Sigmoid colon (tissue), 7 donors: ENCODE data around the gene HLF. TPM values are rescaled to one million over a fixed set of nuclear protein-coding genes. Genes with fewer than 3 reads are reported as not detected.

Experiments
- DNase-seq: peaks from one replicate; pipeline ENCODE4 v3.0.0-alpha.2; 2019
- H3K27ac ChIP-seq, 4 donors: fragments of 200-600 bp; sonication (generic); one replicate each; pipeline ENCODE4 v1.5.1; 2016 to 2019; ENCODE audit warnings: mild to moderate bottlenecking in 1 of 4
- H3K27me3 ChIP-seq, 3 donors: fragments of 200-600 bp; sonication (generic); one replicate each; pipeline ENCODE4 v1.5.1; 2019; ENCODE audit warnings: mild to moderate bottlenecking in 1 of 3
- H3K36me3 ChIP-seq, 4 donors: fragments of 200-600 bp; sonication (generic); one replicate each; pipeline ENCODE4 v1.5.1; 2016 to 2019
- H3K4me1 ChIP-seq, 4 donors: fragments of 200-600 bp; sonication (generic); one replicate each; pipeline ENCODE4 v1.5.1; 2017 to 2019
- H3K4me3 ChIP-seq, 4 donors: fragments of 200-600 bp; sonication (generic); one replicate each; pipeline ENCODE4 v1.5.1; 2017 to 2019; ENCODE audit warnings: mild to moderate bottlenecking in 2 of 4, moderate library complexity in 1 of 4
- H3K9me3 ChIP-seq, 4 donors: fragments of 200-600 bp in 3 of 4; sonication (generic) in 3 of 4; one replicate each; pipeline versions ENCODE4 v1.5.1 to v1.6.1; 2013 to 2019
- EP300 ChIP-seq, 4 donors: sonication (generic); formaldehyde crosslinking; IDR thresholded peaks; one replicate each; pipeline ENCODE4 v1.6.1; 2017; ENCODE audit warnings: antibody characterized with exemption in 4 of 4
- POLR2A ChIP-seq, 2 donors: fragments of 450-650 bp; IDR thresholded peaks; one replicate each; pipeline ENCODE4 v1.6.1; 2016; ENCODE audit warnings: antibody characterized with exemption in 2 of 2, mild to moderate bottlenecking in 2 of 2, moderate library complexity in 2 of 2
- POLR2AphosphoS5 ChIP-seq, 4 donors: sonication (generic); formaldehyde crosslinking; IDR thresholded peaks; one replicate each; pipeline ENCODE4 v1.6.1; 2017; ENCODE audit warnings: antibody characterized with exemption in 4 of 4
- WGBS, 2 donors: extraction: QIAGEN DNeasy Blood & Tissue Kit; methylation state at CpG; one replicate each; pipeline ENCODE4 v1.1.7; 2013; 5-methylcytosine and 5-hydroxymethylcytosine counted together
- intact Hi-C: fragments of 100-400 bp; cut with DNase I; formaldehyde crosslinking; loops from one replicate; pipeline ENCODE4 v1.15.1; 2023
- polyA plus RNA-seq, 3 donors: library from polyadenylated mRNA; stranded (reverse); fragments of 200-250 nt; gene quantifications; one replicate each; pipeline ENCODE4 v1.2.3, GENCODE V29; 2013
- total RNA-seq, 4 donors: library from RNA; depleted of rRNA; stranded (reverse); fragments of >200 nt; gene quantifications; one replicate each; pipeline ENCODE4 v1.1.0, GENCODE V29; 2016
- TF ChIP-seq, protein P1 (sequence below), 4 experiments: fragments of 450-650 bp in 3 of 4; fragments of 200-600 bp in 1 of 4; IDR thresholded peaks; one replicate each; pipeline ENCODE4 v1.5.1; 2016 to 2019; ENCODE audit warnings: antibody characterized with exemption in 4 of 4, mild to moderate bottlenecking in 3 of 4, moderate library complexity in 2 of 4
- donor health status: healthy with polysubstance abuse.
- donor health status: Bipolar disorder and iron deficiency.
- donor health status: healthy.

The HLF gene
- total and polyA plus RNA-seq, 7 donors: 0.92 to 54.0 (median 41.7) TPM

DNA sequence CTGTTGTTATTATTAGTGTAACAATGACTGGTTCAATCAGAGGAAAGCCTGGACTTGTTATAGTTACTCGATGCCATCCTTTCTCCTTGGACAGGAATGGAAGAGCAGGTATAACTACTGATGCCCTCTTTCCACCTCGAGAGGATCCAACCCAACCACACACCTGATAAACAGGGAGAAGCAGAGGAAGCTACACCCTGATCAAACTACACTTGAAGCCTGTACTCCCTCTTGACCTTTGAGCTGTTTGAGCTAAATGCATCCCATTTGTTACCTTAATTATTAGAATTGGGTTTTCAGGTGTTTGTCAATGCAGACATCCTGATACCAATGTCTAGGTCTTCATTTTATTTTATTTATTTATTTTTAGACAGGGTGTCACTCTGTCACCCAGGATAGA lies 23.7 kb upstream of the HLF start:
- no peaks in the 10 kb centered on the region for H3K27me3 ChIP-seq
- DNase-seq: no peak
- H3K27ac ChIP-seq: no peak overlapping the region
- 76 to 84% methylated on average over 2 of the region's 2 CpGs for WGBS, 2 donors
- intact Hi-C loops: no loop called here
- no peaks in the 10 kb centered on the region for H3K36me3 ChIP-seq
- TF ChIP-seq POLR2A (IDR thresholded peaks at IDR 0.05) (no peak), POLR2AphosphoS5 (IDR thresholded peaks at IDR 0.05) (no peak), EP300 (IDR thresholded peaks at IDR 0.05) (no peak)
- TF ChIP-seq, protein P1, sequence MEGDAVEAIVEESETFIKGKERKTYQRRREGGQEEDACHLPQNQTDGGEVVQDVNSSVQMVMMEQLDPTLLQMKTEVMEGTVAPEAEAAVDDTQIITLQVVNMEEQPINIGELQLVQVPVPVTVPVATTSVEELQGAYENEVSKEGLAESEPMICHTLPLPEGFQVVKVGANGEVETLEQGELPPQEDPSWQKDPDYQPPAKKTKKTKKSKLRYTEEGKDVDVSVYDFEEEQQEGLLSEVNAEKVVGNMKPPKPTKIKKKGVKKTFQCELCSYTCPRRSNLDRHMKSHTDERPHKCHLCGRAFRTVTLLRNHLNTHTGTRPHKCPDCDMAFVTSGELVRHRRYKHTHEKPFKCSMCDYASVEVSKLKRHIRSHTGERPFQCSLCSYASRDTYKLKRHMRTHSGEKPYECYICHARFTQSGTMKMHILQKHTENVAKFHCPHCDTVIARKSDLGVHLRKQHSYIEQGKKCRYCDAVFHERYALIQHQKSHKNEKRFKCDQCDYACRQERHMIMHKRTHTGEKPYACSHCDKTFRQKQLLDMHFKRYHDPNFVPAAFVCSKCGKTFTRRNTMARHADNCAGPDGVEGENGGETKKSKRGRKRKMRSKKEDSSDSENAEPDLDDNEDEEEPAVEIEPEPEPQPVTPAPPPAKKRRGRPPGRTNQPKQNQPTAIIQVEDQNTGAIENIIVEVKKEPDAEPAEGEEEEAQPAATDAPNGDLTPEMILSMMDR (IDR thresholded peaks at IDR 0.05): no peak
- H3K4me3 ChIP-seq: no peak overlapping the region
- peaks cover 0 to 22% (median 9%) of the 10 kb centered on the region in 4 donors for H3K4me1 ChIP-seq
- no peaks in the 10 kb centered on the region for H3K9me3 ChIP-seq

DNA sequence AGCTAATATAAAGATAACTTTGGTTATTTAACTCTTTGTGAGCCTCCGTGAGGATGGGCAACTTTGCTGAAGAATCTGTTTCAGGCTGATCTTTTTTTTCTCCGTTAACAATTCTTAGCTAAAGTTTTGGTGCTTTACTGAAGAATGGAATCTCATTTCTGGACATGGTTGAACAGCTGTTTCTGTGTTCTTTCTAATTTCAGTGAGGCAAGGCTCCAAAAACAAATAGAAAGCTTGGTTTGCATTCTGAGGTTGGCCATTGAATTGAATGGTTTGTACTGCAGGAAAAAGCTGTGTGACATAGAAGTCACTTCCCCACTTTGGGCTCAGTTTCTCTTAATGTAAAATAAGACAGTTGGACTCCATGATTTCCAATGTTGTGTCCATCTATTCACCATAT lies 22.3 kb upstream of the HLF start:
- no peak overlapping the region for H3K27ac ChIP-seq
- no peaks in the 10 kb centered on the region for H3K9me3 ChIP-seq
- no peak for DNase-seq
- H3K36me3 ChIP-seq: no peaks in the 10 kb centered on the region
- no peak overlapping the region for H3K4me3 ChIP-seq
- H3K27me3 ChIP-seq: no peaks in the 10 kb centered on the region
- 90 to 94% methylated on average over 2 of the region's 2 CpGs for whole genome bisulfite sequencing, 2 donors
- intact Hi-C loops: no loop called here
- H3K4me1 ChIP-seq: peaks cover 0 to 15% (median 9%) of the 10 kb centered on the region in 4 donors
- TF ChIP-seq POLR2AphosphoS5 (IDR thresholded peaks at IDR 0.05): no peak
- TF ChIP-seq, protein P1 (IDR thresholded peaks at IDR 0.05): no peak

DNA sequence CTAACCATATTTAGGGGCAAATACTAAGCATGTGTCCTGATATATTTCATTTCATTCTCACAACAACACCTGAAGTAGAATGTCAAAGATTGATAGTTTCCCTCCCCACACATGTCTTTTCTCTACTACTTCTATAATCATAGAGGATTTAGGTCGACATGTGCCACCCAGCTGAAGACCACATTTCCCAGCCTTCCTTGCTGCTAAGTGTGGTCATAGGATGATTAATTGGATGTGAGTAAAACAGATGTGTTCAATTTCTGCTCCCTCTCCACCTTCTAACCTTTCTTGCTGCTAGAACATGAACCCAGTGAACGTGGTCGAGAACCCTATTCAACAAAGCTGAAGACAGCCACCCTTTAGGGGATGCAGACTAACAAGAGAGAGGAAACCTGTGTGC lies 18.8 kb upstream of the HLF start:
- H3K27me3 ChIP-seq: no peaks in the 10 kb centered on the region
- H3K4me1 ChIP-seq: no peaks in the 10 kb centered on the region
- intact Hi-C loops: no loop called here
- no peak for TF ChIP-seq POLR2AphosphoS5 (IDR thresholded peaks at IDR 0.05)
- no peak for TF ChIP-seq EP300 (IDR thresholded peaks at IDR 0.05)
- no peak overlapping the region for H3K27ac ChIP-seq
- DNase-seq: no peak
- WGBS, 2 donors: 75 to 76% methylated on average over 3 of the region's 3 CpGs
- no peak overlapping the region for H3K4me3 ChIP-seq
- no peaks in the 10 kb centered on the region for H3K9me3 ChIP-seq
- no peaks in the 10 kb centered on the region for H3K36me3 ChIP-seq

DNA sequence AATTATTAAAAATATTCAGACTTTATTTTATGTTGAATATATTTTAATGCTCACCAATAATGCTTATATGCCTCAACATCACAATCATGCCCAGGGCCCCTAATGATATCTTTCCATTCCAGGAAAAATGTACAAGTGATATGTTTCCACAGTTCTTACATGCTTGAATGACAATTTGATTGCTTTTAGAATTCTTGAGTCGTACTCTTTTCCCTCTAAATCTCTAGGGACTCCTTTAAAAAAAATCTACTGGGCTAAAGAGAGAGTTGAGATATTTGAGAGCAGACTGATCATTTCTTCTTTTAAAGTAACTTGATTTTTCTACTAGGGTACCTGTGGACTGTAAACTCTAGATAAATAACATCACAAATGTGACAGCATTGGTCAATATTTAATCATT lies 18.2 kb upstream of the HLF start:
- intact Hi-C loops: no loop called here
- no peak for TF ChIP-seq EP300 (IDR thresholded peaks at IDR 0.05)
- TF ChIP-seq, protein P1 (IDR thresholded peaks at IDR 0.05): no peak
- TF ChIP-seq POLR2AphosphoS5 (IDR thresholded peaks at IDR 0.05): no peak
- no peak for TF ChIP-seq POLR2A (IDR thresholded peaks at IDR 0.05)
- DNase-seq: no peak
- Histone ChIP-seq H3K9me3 (no peaks in the 10 kb centered on the region), H3K4me3 (no peak overlapping the region), H3K4me1 (no peaks in the 10 kb centered on the region), H3K36me3 (no peaks in the 10 kb centered on the region), H3K27ac (no peak overlapping the region), H3K27me3 (no peaks in the 10 kb centered on the region)
- WGBS, 2 donors: 59 to 85% methylated on average over 1 of the region's 1 CpG

DNA sequence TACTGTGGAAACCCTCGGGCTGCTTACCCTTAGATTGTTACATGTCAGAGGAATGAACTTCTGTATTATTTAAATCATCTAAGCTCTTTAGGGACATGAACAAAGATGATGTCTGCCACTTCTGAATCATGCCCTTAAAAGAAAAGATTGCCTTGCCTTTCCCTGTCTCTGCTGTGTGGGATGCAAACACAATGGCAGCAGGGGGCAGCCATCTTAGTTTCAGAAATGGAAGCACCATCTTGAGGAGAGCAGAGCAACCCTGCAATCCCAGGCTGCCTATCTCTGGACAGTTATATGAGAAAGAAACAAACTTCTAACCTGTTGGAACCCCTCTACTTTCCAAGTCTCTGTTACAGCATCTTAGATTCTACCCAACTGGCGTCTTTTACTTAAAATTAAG lies 16.7 kb upstream of the HLF start:
- intact Hi-C loops: no loop called here
- Histone ChIP-seq H3K4me3 (no peak overlapping the region), H3K9me3 (no peaks in the 10 kb centered on the region), H3K36me3 (no peaks in the 10 kb centered on the region), H3K27ac (no peak overlapping the region), H3K4me1 (no peaks in the 10 kb centered on the region), H3K27me3 (no peaks in the 10 kb centered on the region)
- no peak for TF ChIP-seq EP300 (IDR thresholded peaks at IDR 0.05)
- TF ChIP-seq, protein P1 (IDR thresholded peaks at IDR 0.05): no peak
- no peak for TF ChIP-seq POLR2AphosphoS5 (IDR thresholded peaks at IDR 0.05)
- TF ChIP-seq POLR2A (IDR thresholded peaks at IDR 0.05): no peak
- WGBS, 2 donors: 73 to 85% methylated on average over 2 of the region's 2 CpGs
- no peak for DNase-seq
